Activated T-helper 17 cell treated with anti-CD3 and anti-CD28 coated beads, Interleukin-2, amount 50 U/mL, for 72 hours (primary cell): ENCODE measurements around the gene TNFRSF18. TPM values are rescaled to one million over a fixed set of nuclear protein-coding genes. Genes with fewer than 3 reads are reported as not detected.

Experiments used
- ATAC-seq: fragments of 150-1000 bp; cut with Tn5 transposase; replicated peaks from 2 replicates; pipeline ENCODE4 v1.10.0; 2021; ENCODE audit warnings: mild to moderate bottlenecking, moderate library complexity
- H3K27ac Mint-ChIP-seq: one replicate; pipeline ENCODE4 v1.8.0; 2022; ENCODE audit warnings: mixed read lengths
- H3K27me3 Mint-ChIP-seq: one replicate; pipeline ENCODE4 v1.8.0; 2022; ENCODE audit warnings: mixed read lengths
- H3K36me3 Mint-ChIP-seq: one replicate; pipeline ENCODE4 v1.8.0; 2022; ENCODE audit warnings: low read depth, mild to moderate bottlenecking, mixed read lengths
- H3K4me1 Mint-ChIP-seq: one replicate; pipeline ENCODE4 v1.8.0; 2022; ENCODE audit warnings: mixed read lengths
- H3K4me3 Mint-ChIP-seq: one replicate; pipeline ENCODE4 v1.8.0; 2022; ENCODE audit warnings: mild to moderate bottlenecking, mixed read lengths
- H3K9me3 Mint-ChIP-seq: one replicate; pipeline ENCODE4 v1.8.0; 2022; ENCODE audit warnings: mixed read lengths
- total RNA-seq, 2 donors: library from RNA; stranded (reverse); gene quantifications; one replicate each; pipeline ENCODE4 v1.2.3, GENCODE V29; 2022

TNFRSF18 gene
- total RNA-seq, 2 donors from 2014 or later: 105 to 796 TPM

GRCh38 chr1:1215881-1216605 is 9.7 kb upstream of the TNFRSF18 start:
- peak overlapping the region; percentile 98 for H3K27ac Mint-ChIP-seq
- no peaks in the 10 kb centered on the region for H3K27me3 Mint-ChIP-seq
- H3K4me3 Mint-ChIP-seq: peak overlapping the region; percentile 95
- peaks cover 100% of the 10 kb centered on the region for H3K36me3 Mint-ChIP-seq
- ATAC-seq: no peak
- H3K9me3 Mint-ChIP-seq: no peaks in the 10 kb centered on the region
- H3K4me1 Mint-ChIP-seq: peaks cover 14% of the 10 kb centered on the region

- ATAC-seq: no peak
These were observed 8.8 kb upstream of the TNFRSF18 start for GRCh38 chr1:1215080-1215676.

DNA sequence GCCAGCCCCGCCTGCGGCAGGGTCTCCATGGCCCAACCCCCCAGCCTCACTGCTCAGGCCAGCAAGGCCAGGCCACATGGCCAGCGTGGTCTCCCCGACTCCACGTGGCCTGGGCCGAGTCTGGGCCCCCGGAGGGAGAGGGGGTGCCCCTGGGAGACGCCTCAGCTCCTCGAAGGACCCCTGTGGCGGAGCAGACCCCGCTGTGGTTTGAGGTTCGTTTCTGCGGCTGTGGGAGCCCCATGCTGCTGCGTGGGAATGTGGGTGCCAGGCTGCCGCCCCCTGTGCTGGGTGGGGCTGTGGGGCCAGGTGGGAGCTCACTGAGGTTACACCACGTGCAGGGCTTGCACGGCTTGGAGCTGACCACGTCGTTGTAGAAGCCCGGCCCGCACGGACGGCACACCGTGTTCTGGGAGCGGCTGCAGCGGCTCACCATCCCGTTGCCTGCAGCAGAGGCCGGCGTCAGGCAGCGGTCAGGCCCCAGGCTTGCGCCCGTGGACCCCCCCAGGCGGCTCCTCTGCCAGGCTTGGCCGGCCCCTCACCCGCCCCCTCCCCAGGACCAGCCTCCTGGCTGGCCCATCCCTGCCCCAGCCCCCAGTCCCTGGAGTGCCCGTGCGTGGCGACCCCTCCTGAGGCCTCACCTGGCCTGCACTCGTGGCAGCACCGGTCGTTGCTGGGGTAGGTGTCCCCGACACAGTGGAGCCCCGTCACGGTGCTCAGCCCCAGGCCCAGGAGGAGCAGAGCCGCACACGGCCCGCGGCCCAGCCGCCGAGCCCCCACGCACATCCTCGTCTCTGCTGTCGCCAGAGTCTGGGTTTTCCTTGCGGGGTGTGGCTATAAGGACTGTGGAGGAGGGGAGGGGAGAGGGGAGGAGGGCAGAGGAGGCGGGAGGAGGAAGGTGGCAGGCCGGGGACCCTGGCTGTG is 7.2 kb upstream of the TNFRSF18 start, which contains the start of gene TNFRSF4:
TNFRSF4 (minus strand) TSS at position 809 of the 921 bp plus-strand sequence; CDS start at position 783, 26 bp downstream.
- Mint-ChIP-seq H3K36me3 (peaks cover 100% of the 10 kb centered on the region), H3K27ac (peak within 1 kb of the TSS; percentile 98), H3K4me3 (peak within 1 kb of the TSS; percentile 95), H3K4me1 (peaks cover 5% of the 10 kb centered on the region), H3K27me3 (no peaks in the 10 kb centered on the region), H3K9me3 (no peaks in the 10 kb centered on the region)
- ATAC-seq: peak; percentile 8

More at GRCh38 chr1:1215080-1215676, 8.8 kb upstream of the TNFRSF18 start:
- peak overlapping the region; percentile 95 for H3K4me3 Mint-ChIP-seq
- H3K9me3 Mint-ChIP-seq: no peaks in the 10 kb centered on the region
- no peaks in the 10 kb centered on the region for H3K27me3 Mint-ChIP-seq
- H3K4me1 Mint-ChIP-seq: peaks cover 9% of the 10 kb centered on the region
- H3K27ac Mint-ChIP-seq: peak overlapping the region; percentile 98
- peaks cover 100% of the 10 kb centered on the region for H3K36me3 Mint-ChIP-seq

GRCh38 chr1:1212780-1213344 is 6.5 kb upstream of the TNFRSF18 start:
- peak overlapping the region; percentile 95 for H3K4me3 Mint-ChIP-seq
- H3K27ac Mint-ChIP-seq: no peak overlapping the region
- ATAC-seq: no peak
- H3K27me3 Mint-ChIP-seq: no peaks in the 10 kb centered on the region
- H3K9me3 Mint-ChIP-seq: no peaks in the 10 kb centered on the region
- peaks cover 10% of the 10 kb centered on the region for H3K4me1 Mint-ChIP-seq
- peaks cover 100% of the 10 kb centered on the region for H3K36me3 Mint-ChIP-seq

- H3K9me3 Mint-ChIP-seq: no peaks in the 10 kb centered on the region
- H3K4me3 Mint-ChIP-seq: peak overlapping the region; percentile 95
- ATAC-seq: no peak
- H3K4me1 Mint-ChIP-seq: peaks cover 10% of the 10 kb centered on the region
- H3K36me3 Mint-ChIP-seq: peaks cover 96% of the 10 kb centered on the region
- peak overlapping the region; percentile 96 for H3K27ac Mint-ChIP-seq
- H3K27me3 Mint-ChIP-seq: no peaks in the 10 kb centered on the region
These were observed 5.4 kb upstream of the TNFRSF18 start for GRCh38 chr1:1211541-1212441.

- peaks cover 96% of the 10 kb centered on the region for H3K36me3 Mint-ChIP-seq
These were observed 4.5 kb upstream of the TNFRSF18 start for GRCh38 chr1:1210726-1211540.

GRCh38 chr1:1208713-1209433 is 2.5 kb upstream of the TNFRSF18 start:
- Mint-ChIP-seq H3K27ac (peak overlapping the region; percentile 96), H3K4me3 (peak overlapping the region; percentile 95)
- ATAC-seq: peak; percentile 23

More at GRCh38 chr1:1210726-1211540, 4.5 kb upstream of the TNFRSF18 start:
- Mint-ChIP-seq H3K27me3 (no peaks in the 10 kb centered on the region), H3K4me1 (peaks cover 6% of the 10 kb centered on the region), H3K4me3 (peak overlapping the region; percentile 95), H3K27ac (peak overlapping the region; percentile 96), H3K9me3 (no peaks in the 10 kb centered on the region)
- ATAC-seq: no peak

DNA sequence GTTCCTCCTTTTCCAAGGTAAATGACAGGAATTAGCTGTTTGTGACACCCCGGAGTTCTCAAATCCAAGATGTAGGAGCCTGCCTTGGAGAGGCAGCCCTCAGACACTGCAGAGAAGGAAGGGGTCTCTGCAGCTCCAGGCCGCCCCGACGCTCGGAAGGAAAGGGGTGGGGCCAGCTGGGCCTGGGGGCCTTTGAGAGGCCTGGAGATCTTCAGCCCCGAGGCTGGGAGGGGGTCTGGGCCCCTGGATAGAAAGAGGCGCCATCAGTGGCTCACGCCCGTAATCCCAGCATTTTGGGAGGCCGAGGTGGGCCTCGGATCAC is 1.1 kb upstream of the TNFRSF18 start:
- Mint-ChIP-seq H3K9me3 (no peaks in the 10 kb centered on the region), H3K27me3 (no peaks in the 10 kb centered on the region), H3K36me3 (peaks cover 95% of the 10 kb centered on the region), H3K4me3 (peak overlapping the region; percentile 95), H3K27ac (peak overlapping the region; percentile 96), H3K4me1 (peaks cover 6% of the 10 kb centered on the region)
- ATAC-seq: no peak

More at GRCh38 chr1:1208713-1209433, 2.5 kb upstream of the TNFRSF18 start:
- Mint-ChIP-seq H3K36me3 (peaks cover 96% of the 10 kb centered on the region), H3K9me3 (no peaks in the 10 kb centered on the region), H3K27me3 (no peaks in the 10 kb centered on the region), H3K4me1 (peaks cover 6% of the 10 kb centered on the region)

- H3K36me3 Mint-ChIP-seq: peaks cover 90% of the 10 kb centered on the region
- H3K4me3 Mint-ChIP-seq: peak overlapping the region; percentile 95
These were observed 657 bp upstream of the TNFRSF18 start for GRCh38 chr1:1206966-1207531.

DNA sequence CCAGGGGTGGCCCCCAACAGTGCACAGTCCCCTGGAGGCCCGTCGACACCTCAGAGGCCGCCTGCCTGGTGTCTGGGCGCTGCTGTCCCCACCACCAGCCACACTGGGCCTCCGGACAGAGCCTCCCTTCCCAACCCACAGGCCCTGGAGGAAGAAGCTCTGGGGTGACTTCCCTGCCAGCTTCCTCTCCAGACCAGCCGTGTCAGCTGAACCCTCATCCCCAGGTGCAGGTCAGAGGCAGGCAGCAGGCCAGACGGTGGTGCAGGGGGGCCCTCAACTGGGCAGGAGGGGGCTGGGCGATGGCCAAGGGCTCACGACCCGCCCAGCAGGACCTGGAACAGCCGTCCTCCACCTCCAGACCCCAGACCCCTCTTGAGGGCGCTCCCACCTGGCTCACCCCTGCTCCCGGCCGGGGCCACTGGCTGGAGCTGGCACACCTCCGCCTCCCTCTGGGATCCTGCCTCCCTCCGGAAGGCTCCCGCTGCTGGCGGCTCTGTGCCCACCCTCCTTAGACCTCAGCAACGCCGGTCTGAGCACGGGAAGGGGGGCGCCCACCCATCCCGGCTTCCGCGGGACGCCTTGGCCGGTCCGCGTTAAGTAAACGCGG is 520 bp downstream of the TNFRSF18 start:
- peak overlapping the region; percentile 96 for H3K27ac Mint-ChIP-seq
- H3K27me3 Mint-ChIP-seq: no peaks in the 10 kb centered on the region
- peak overlapping the region; percentile 95 for H3K4me3 Mint-ChIP-seq
- H3K4me1 Mint-ChIP-seq: peaks cover 6% of the 10 kb centered on the region
- H3K36me3 Mint-ChIP-seq: peaks cover 79% of the 10 kb centered on the region
- H3K9me3 Mint-ChIP-seq: no peaks in the 10 kb centered on the region
- ATAC-seq: no peak

More at GRCh38 chr1:1206966-1207531, 657 bp upstream of the TNFRSF18 start:
- H3K9me3 Mint-ChIP-seq: no peaks in the 10 kb centered on the region
- ATAC-seq: peak; percentile 9
- peaks cover 6% of the 10 kb centered on the region for H3K4me1 Mint-ChIP-seq
- no peaks in the 10 kb centered on the region for H3K27me3 Mint-ChIP-seq
- peak overlapping the region; percentile 96 for H3K27ac Mint-ChIP-seq

GRCh38 chr1:1204998-1205768 is 1.2 kb downstream of the TNFRSF18 start:
- Mint-ChIP-seq H3K27ac (peak overlapping the region; percentile 61), H3K27me3 (no peaks in the 10 kb centered on the region), H3K36me3 (peaks cover 78% of the 10 kb centered on the region), H3K4me3 (peak overlapping the region; percentile 95), H3K4me1 (peaks cover 10% of the 10 kb centered on the region), H3K9me3 (no peaks in the 10 kb centered on the region)
- no peak for ATAC-seq
